Hepatocyte (in vitro differentiated cells): ENCODE measurements around the gene ANO9.

Experiments
- CTCF ChIP-seq: fragments of 200-600 bp; sonication (generic); IDR thresholded peaks from 2 replicates; pipeline ENCODE4 v1.5.1; 2016; ENCODE audit warnings: antibody characterized with exemption, mild to moderate bottlenecking; ENCODE audit not compliant: poor library complexity
- EZH2 ChIP-seq: fragments of 200-600 bp; sonication (generic); IDR thresholded peaks from 2 replicates; pipeline ENCODE4 v1.6.1; 2016; ENCODE audit warnings: antibody characterized with exemption, mild to moderate bottlenecking, borderline replicate concordance
- EZH2phosphoT487 ChIP-seq: fragments of 200-600 bp; sonication (generic); IDR thresholded peaks from one replicate; pipeline ENCODE4 v1.6.1; 2018; ENCODE audit warnings: antibody characterized with exemption, mild to moderate bottlenecking, low read depth, moderate library complexity; ENCODE audit not compliant: unreplicated experiment, severe bottlenecking

- TF ChIP-seq CTCF: no peak
- TF ChIP-seq EZH2: no peak
- TF ChIP-seq EZH2phosphoT487: no peak
Observed at GRCh38 chr11:479311-479710, 37.5 kb upstream of the ANO9 start.
